NCI-H226 (cell line): Measurements from ENCODE around the gene SLC1A7.
"Not testable (repeated sequence)": the region's sequence is repeated elsewhere in the genome, so short reads cannot be mapped to it uniquely, and the experiment has no call there.

ENCODE experiments used
- DNase-seq: peaks from one replicate; pipeline ENCODE4 v3.0.0-alpha.2; 2015

The SLC1A7 gene

GRCh38 chr1:53142226-53142853 is at the start of gene SLC1A7:
Gene SLC1A7, minus strand, starts transcription at chr1:53142638. Its CDS starts 189 bp downstream, at chr1:53142449.
- DNase-seq, result no peak

GRCh38 chr1:53190210-53190611 is 47.8 kb upstream of the SLC1A7 start:
- DNase-seq, result no peak

DNA sequence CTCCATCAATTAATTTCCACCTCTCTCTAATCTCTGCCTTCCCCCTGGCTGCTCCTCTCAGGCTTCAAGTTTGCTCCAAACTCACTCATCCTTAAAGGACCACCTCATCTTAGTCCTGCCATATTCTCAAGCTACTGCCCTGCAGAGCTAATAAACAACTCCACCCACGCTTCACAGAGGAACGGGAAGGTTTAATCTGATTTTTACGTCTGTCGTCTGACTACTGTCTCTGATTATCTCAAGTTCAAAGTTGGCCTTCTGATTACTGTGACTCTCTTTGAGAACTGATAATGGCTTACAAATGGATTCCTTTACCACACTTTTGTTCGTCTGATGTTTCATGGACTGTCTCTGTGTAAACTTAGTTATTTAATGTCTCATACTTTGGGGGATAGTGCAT is 46.6 kb upstream of the SLC1A7 start:
- no peak for DNase-seq

- no peak for DNase-seq
Observed at GRCh38 chr1:53188099-53188498, 45.7 kb upstream of the SLC1A7 start.

DNA sequence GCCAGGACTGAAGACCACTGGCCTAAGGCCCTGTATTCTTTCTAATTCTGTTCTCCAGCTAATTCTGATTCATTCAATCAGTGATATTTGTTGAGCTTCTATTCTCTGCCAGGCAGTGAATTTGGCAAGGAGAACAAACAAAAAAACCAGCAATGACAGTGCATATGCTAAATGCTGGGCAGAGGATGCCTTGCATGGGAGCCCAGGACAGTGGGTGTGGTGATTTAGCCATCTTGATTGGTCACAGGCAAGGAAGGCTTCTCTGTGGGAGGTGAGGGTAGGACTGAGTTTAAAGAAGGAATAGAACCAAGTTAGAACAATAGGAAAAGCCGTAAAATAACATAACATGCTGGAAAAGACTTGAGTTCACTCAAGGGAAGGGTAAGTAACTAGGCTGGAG is 45.0 kb upstream of the SLC1A7 start:
- DNase-seq, result no peak

- no peak for DNase-seq
Observed at GRCh38 chr1:53186533-53186932, 44.1 kb upstream of the SLC1A7 start.

- DNase-seq, result not testable (repeated sequence)
Observed at GRCh38 chr1:53185955-53186297, 43.5 kb upstream of the SLC1A7 start.

- DNase-seq, result peak; percentile 93
Observed at GRCh38 chr1:53183095-53183990, 40.9 kb upstream of the SLC1A7 start.

DNA sequence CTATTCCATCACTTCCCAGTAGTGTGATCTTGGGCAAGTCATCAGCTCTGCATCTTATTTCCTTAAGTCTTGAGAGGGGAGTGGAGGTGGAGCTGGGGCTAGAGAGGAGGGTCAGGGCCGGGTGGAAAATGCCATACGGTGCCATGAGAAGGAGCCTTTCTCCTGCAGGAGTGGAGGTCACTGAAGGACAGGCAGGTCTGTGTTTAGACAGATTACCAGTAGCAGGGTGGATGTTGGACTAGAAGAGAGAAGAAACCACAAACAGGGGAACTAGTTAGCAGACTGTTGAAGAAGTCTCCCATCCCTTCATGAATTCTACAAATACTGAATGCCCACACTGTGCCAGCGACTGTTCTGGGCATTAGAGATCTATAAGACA is 40.3 kb upstream of the SLC1A7 start:
- no peak for DNase-seq

DNA sequence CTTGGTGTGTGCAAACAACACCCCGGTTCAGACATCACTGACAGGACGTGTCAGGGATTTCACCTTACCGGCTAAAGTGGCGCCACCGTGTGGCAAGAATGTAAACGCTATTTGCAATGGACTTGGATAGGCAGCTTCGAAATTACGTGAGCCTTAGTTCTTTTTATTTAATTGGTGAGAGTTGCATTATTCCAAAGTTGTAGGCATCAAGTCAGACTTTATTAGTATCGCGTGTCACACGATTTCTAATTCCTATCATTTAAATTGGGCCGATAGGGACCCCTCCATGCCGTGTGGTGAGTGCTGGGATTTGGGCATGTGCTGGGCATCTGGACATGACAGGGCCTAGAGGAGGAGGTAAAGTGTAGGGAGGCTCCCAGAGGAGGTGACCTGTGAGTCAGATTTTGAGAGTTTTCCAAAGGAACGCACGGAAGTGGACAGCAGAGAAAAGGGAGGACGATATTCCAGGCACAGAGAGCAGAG is 39.7 kb upstream of the SLC1A7 start:
- peak; percentile 90 for DNase-seq

DNA sequence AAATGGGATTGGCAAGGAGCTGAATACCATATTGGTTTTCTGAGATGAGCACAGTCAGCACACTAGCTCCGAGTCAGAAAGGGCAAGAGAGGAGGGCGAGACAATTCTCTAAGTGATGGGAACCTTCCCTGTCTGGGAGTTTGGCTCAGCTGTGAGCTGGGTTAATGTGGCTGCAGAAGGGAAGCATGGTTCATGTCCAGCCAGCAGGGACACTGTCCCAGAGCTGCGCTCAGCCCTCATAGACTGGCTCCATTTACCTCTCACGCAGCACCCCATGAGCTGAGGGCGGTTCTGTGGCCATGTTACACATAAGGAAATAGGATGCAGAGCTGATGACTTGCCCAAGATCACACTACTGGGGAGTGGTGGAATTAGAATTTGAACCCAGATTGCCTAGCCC is 38.5 kb upstream of the SLC1A7 start:
- DNase-seq, result no peak

DNA sequence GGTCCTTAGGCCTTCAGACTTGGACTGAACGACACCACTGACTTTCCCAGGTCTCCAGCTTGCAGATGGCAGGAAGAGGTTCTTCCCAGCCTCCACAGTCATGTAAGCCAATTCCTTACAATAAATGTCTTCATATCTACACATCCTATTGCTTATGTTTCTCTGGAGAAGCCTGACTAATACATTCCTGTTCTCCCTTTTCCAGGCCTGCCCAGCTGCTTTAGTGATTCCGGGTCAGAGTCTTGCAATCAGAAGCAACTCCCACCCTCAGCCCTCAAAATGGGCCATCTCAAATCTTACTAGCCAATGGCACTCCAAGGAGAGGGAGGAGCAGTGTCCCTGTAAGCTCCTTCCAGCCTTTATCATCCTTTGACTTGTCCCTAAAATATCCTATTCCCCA is 37.8 kb upstream of the SLC1A7 start:
- DNase-seq, result peak; percentile 73

DNA sequence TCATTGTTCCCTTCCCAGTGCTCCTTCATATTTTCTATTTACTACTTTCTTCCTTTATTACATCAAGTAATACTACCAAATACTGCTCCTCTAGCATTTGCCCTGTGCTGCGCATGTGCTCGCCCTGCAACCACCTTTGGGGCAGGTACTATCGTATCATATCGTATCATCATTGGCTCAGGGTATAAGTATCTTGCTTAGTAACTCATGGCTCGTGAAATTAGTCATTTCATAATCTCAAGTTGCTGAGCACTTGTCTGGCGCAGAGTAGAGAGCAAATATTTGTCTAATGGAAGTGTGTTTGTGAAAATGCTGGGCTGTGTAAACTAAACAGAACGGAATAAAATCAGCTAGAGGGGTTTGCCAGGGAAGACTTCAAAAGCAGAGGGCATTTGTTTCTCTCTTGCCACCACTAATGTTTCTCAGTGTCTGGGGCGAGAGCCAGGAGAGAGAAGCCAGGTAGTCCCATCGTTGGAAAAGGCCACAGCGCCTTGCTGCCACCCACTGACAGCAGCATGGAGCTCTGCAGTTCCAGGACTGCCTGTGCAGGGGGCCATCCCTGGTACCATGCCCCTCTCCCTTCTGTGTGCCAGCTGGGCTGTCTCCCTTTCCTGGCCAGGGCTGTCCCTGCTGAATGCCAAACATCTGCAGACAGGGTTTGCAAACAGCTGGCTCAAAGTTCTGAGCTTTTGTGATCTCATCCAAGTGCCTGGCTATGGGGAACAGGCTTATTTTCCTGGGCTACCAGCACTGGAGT is 34.2 kb upstream of the SLC1A7 start:
- DNase-seq, result peak; percentile 36

- DNase-seq, result no peak
Observed at GRCh38 chr1:53174971-53175913, 32.8 kb upstream of the SLC1A7 start.

DNA sequence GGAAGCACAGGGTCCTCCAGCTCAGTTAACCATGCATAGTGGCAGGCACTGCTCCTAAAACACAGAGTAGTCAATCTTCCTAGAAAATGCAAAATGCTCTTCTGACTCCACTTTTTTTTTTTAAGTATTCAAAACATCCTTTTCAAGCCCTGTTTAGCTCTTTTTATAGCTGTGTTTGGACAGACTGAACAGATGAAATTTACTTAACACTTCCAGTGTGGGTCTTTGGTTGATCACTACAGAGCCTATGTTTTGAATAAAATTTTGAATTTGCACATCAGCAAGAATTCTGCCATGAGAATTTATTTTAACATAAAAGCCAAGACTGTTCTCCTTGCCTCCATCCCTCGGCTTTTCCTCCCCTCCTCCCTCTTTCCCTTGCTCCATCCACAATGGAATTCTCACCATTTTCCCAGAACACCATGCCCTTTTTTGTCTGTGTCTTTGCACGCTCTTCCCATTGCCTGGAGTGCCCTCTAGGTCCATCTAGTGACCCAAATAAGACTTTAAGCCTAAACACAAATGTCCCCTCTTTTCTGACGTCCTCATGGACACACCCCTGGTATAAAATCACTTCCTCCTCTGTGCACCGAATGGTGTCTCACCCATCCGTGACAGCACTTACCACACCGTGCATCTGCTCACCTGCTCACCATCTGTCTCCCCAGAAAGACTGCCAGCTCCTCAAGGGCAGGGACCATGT is 30.1 kb upstream of the SLC1A7 start:
- DNase-seq, result no peak

DNA sequence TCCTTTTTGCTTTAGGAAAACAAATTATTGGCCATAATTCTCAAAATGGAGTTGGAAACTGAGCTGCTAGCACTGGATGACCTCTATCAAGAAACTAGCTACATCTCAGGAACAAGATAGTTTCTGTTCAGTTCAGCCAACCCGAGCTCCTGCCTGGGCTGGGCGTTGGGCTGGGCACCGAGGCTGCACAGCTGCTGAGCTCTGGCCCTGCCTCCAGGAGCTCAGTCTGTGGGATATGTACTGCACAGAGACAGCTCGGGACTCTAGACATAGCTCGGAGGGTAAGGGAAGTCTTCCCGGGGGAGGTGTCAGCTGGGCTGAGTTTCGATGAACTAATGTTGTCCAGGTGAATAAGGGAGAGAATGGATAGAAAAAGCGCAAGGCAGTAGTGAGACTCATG is 24.5 kb upstream of the SLC1A7 start:
- no peak for DNase-seq

- DNase-seq, result no peak
Observed at GRCh38 chr1:53166366-53166765, 23.9 kb upstream of the SLC1A7 start.

DNA sequence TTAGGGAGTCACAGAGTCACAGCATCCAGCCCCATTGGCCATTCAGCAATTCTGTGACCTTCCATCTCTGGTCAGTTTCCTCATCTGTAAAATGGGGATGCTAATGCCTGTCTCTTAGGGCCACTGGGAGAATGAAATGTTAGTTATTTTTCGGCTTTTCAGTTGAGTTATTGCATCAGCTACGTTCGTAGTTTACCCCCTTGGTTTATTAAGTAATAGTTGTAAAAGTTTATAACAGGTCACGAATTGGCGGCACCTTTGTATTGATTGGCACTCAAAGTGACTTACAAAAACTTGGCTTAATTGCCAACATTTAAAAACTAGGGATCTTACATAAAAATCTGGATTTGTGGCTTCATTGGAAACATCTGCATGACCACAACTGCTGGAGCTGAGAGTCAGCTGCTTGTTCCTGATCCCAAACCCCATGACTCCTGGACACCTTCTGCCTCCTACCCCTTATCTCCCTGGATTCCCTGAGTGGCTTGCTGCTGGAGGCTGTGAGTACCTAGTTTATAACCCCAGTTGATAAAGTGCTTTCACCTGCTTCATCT is 23.0 kb upstream of the SLC1A7 start:
- no peak for DNase-seq

GRCh38 chr1:53163291-53163768 is 20.9 kb upstream of the SLC1A7 start:
- no peak for DNase-seq

GRCh38 chr1:53162621-53163020 is 20.2 kb upstream of the SLC1A7 start:
- no peak for DNase-seq

GRCh38 chr1:53160924-53161378 is 18.5 kb upstream of the SLC1A7 start:
- no peak for DNase-seq
